Dermis microvascular lymphatic vessel endothelial cell (primary cell): ENCODE measurements around the gene ARHGAP15. TPM values are rescaled to one million over a fixed set of nuclear protein-coding genes. Genes with fewer than 3 reads are reported as not detected.

Source experiments
- DNase-seq, 2 donors: peaks; one replicate each; pipeline versions ENCODE4 v3.0.0 to v3.0.0-alpha.2; 2010; ENCODE audit warnings: low read depth in 2 of 2
- total RNA-seq: library from RNA; depleted of rRNA; stranded (reverse); fragments of >200 nt; gene quantifications from 2 replicates; pipeline ENCODE4 v1.2.1, GENCODE V29; 2014

Gene ARHGAP15
- total RNA-seq, 1 donor from 2014 or later: under 0.01 TPM

- DNase-seq: no peak
Measured at GRCh38 chr2:143807192-143807591, 678.0 kb downstream of the ARHGAP15 start.

GRCh38 chr2:143807671-143808070 is 678.5 kb downstream of the ARHGAP15 start:
- DNase-seq: no peak

- no peak for DNase-seq
Measured at GRCh38 chr2:143808166-143808565, 678.9 kb downstream of the ARHGAP15 start.

- DNase-seq: no peak
Measured at GRCh38 chr2:143815082-143815481, 685.9 kb downstream of the ARHGAP15 start.

- DNase-seq: no peak
Measured at GRCh38 chr2:143816916-143817315, 687.7 kb downstream of the ARHGAP15 start.
